Measurements from ENCODE around the gene EIF5B. TPM values are rescaled to one million over a fixed set of nuclear protein-coding genes. Genes with fewer than 3 reads are reported as not detected.

EIF5B gene
- polyA plus RNA-seq, 1 donor from 2014 or later, result 8.0 TPM

DNA sequence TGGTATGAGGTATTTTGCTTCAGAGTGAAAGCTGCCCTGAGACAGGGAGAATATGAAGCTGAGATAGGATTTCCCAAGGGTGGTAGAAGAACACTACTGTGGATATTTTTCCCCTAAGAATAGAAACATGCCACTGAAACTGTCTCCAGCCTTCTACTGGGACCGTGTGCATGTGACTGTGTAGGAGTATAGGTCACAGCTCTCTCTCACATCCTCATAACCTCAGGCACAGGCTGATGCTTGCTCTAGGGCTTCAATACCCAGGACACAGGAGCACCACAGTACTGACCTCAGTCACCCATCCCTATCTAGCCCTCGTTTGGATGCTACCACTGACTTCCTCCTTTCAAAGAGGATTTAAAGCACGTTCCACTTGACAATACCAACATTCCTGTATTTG, 85.4 kb downstream of the EIF5B start:
- no peak for TF ChIP-seq TAF1 (IDR thresholded peaks at IDR 0.05; ENCODE audit: low read depth)
- TF ChIP-seq SMC3 (conservative IDR thresholded peaks at IDR 0.05; ENCODE audit: poor library complexity), result no peak
- no peak for TF ChIP-seq RAD21 (conservative IDR thresholded peaks at IDR 0.05)
- TF ChIP-seq EP300 (conservative IDR thresholded peaks at IDR 0.05; ENCODE audit: poor library complexity, severe bottlenecking), result no peak
- TF ChIP-seq EZH2 (IDR thresholded peaks at IDR 0.05; ENCODE audit: borderline replicate concordance, insufficient read depth, low read length, poor library complexity, severe bottlenecking), result no peak
- TF ChIP-seq MXI1 (conservative IDR thresholded peaks at IDR 0.05; ENCODE audit: poor library complexity, severe bottlenecking), result no peak
- no peak overlapping the region for H3K4me3 ChIP-seq (ENCODE audit: low read length)
- H3K4me2 ChIP-seq (ENCODE audit: low read length), result no peak overlapping the region
- no peaks in the 10 kb centered on the region for H3F3A ChIP-seq (ENCODE audit: insufficient read depth, low read length, poor library complexity, severe bottlenecking)
- H3K9ac ChIP-seq (ENCODE audit: low read length), result no peak overlapping the region
- no peak overlapping the region for H2AFZ ChIP-seq (ENCODE audit: low read depth, low read length)
- H3K79me2 ChIP-seq (replicated peaks; ENCODE audit: insufficient read depth, low read length), result no peaks in the 10 kb centered on the region
- H3K27me3 ChIP-seq (ENCODE audit: insufficient read depth, low read depth, low read length), result no peaks in the 10 kb centered on the region
- no peak overlapping the region for H3K27ac ChIP-seq (ENCODE audit: low read length)
- H3K9me3 ChIP-seq (ENCODE audit: low read length), result no peaks in the 10 kb centered on the region
- H4K20me1 ChIP-seq (ENCODE audit: insufficient read depth), result no peaks in the 10 kb centered on the region
- H3K36me3 ChIP-seq (ENCODE audit: insufficient read depth, low read length), result peaks cover 19% of the 10 kb centered on the region
- H3K9me2 ChIP-seq (ENCODE audit: insufficient read depth, low read length), result no peaks in the 10 kb centered on the region

DNA sequence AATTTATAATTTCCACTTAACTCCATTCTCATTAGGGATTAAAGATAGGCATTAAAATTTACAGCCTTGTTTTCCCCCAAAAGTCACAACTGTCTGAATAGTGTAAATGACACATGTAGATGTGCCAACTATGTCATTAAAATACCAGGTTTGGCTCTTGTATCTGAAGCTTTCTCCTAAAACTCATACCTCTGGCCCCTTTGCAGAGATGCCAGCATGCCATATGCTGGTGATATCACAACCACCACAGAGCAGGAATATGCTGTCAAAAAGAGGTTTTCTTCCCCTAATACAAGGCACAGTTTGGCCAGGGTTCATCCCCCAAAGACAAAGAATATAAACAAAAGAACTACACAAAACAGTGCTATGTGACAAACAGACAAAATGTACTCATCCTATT, 87.2 kb downstream of the EIF5B start:
- peaks cover 19% of the 10 kb centered on the region for H3K36me3 ChIP-seq (ENCODE audit: insufficient read depth, low read length)
- H2AFZ ChIP-seq (ENCODE audit: low read depth, low read length), result no peak overlapping the region

DNA sequence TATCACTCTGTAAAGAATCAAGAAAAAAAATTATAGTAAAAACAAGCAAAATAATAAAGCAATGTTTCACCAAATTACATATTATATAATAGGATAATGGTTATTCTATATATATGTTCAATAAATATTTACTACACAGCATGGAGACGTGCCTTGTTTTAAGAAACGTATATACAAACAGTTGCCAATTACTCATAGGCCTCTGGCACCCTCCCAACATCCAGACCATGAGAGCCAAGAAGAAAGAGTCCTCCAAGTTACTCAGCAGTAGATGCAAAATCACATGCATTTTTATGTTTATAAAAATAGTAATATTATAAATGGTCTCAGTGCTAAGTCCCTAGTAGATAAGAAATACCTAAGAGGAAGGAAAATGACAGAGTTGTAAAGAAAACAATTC, 87.8 kb downstream of the EIF5B start:
- H3K79me2 ChIP-seq (replicated peaks; ENCODE audit: insufficient read depth, low read length), result no peaks in the 10 kb centered on the region
- no peaks in the 10 kb centered on the region for H3K27me3 ChIP-seq (ENCODE audit: insufficient read depth, low read depth, low read length)
- H3K9ac ChIP-seq (ENCODE audit: low read length), result no peak overlapping the region
- no peaks in the 10 kb centered on the region for H3F3A ChIP-seq (ENCODE audit: insufficient read depth, low read length, poor library complexity, severe bottlenecking)
- no peaks in the 10 kb centered on the region for H3K9me2 ChIP-seq (ENCODE audit: insufficient read depth, low read length)
- H3K9me3 ChIP-seq (ENCODE audit: low read length), result no peaks in the 10 kb centered on the region
- TF ChIP-seq, protein P1, sequence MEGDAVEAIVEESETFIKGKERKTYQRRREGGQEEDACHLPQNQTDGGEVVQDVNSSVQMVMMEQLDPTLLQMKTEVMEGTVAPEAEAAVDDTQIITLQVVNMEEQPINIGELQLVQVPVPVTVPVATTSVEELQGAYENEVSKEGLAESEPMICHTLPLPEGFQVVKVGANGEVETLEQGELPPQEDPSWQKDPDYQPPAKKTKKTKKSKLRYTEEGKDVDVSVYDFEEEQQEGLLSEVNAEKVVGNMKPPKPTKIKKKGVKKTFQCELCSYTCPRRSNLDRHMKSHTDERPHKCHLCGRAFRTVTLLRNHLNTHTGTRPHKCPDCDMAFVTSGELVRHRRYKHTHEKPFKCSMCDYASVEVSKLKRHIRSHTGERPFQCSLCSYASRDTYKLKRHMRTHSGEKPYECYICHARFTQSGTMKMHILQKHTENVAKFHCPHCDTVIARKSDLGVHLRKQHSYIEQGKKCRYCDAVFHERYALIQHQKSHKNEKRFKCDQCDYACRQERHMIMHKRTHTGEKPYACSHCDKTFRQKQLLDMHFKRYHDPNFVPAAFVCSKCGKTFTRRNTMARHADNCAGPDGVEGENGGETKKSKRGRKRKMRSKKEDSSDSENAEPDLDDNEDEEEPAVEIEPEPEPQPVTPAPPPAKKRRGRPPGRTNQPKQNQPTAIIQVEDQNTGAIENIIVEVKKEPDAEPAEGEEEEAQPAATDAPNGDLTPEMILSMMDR (IDR thresholded peaks at IDR 0.05; ENCODE audit: poor library complexity, severe bottlenecking), result no peak
- TF ChIP-seq RAD21 (conservative IDR thresholded peaks at IDR 0.05) (no peak), TAF1 (IDR thresholded peaks at IDR 0.05; ENCODE audit: low read depth) (no peak), EZH2 (IDR thresholded peaks at IDR 0.05; ENCODE audit: borderline replicate concordance, insufficient read depth, low read length, poor library complexity, severe bottlenecking) (no peak), POLR2AphosphoS5 (IDR thresholded peaks at IDR 0.05) (no peak)
- H2AFZ ChIP-seq (ENCODE audit: low read depth, low read length), result no peak overlapping the region
- H3K36me3 ChIP-seq (ENCODE audit: insufficient read depth, low read length), result peaks cover 19% of the 10 kb centered on the region
- no peak overlapping the region for H3K27ac ChIP-seq (ENCODE audit: low read length)
- no peak overlapping the region for H3K4me3 ChIP-seq (ENCODE audit: low read length)
- H4K20me1 ChIP-seq (ENCODE audit: insufficient read depth), result no peaks in the 10 kb centered on the region
- no peak overlapping the region for H3K4me2 ChIP-seq (ENCODE audit: low read length)

More for the DNA sequence above, 87.2 kb downstream of the EIF5B start:
- Histone ChIP-seq H3K27me3 (ENCODE audit: insufficient read depth, low read depth, low read length) (no peaks in the 10 kb centered on the region), H3K4me3 (ENCODE audit: low read length) (no peak overlapping the region), H3K79me2 (replicated peaks; ENCODE audit: insufficient read depth, low read length) (no peaks in the 10 kb centered on the region), H4K20me1 (ENCODE audit: insufficient read depth) (no peaks in the 10 kb centered on the region), H3K4me2 (ENCODE audit: low read length) (no peak overlapping the region), H3K9me3 (ENCODE audit: low read length) (no peaks in the 10 kb centered on the region), H3K9ac (ENCODE audit: low read length) (no peak overlapping the region), H3F3A (ENCODE audit: insufficient read depth, low read length, poor library complexity, severe bottlenecking) (no peaks in the 10 kb centered on the region), H3K9me2 (ENCODE audit: insufficient read depth, low read length) (no peaks in the 10 kb centered on the region), H3K27ac (ENCODE audit: low read length) (no peak overlapping the region)
- no peak for TF ChIP-seq POLR2AphosphoS5 (IDR thresholded peaks at IDR 0.05)
